Mesothelial cell of epicardium (in vitro differentiated cells): ENCODE results near the gene GIPC2. TPM values are rescaled to one million over a fixed set of nuclear protein-coding genes. Genes with fewer than 3 reads are reported as not detected.

Experiments used
- DNase-seq, 2 experiments: peaks; one replicate each; pipeline ENCODE4 v3.0.0; 2021; ENCODE audit warnings: low spot score in 2 of 2; ENCODE audit not compliant: unreplicated experiment in 2 of 2
- H3K27ac Mint-ChIP-seq: 2 replicates; pipeline ENCODE4 v1.8.0; 2021; ENCODE audit warnings: mixed read lengths
- H3K27me3 Mint-ChIP-seq: 2 replicates; pipeline ENCODE4 v1.8.0; 2021; ENCODE audit warnings: low read depth, mixed read lengths
- H3K36me3 Mint-ChIP-seq: 2 replicates; pipeline ENCODE4 v1.8.0; 2021; ENCODE audit warnings: mixed read lengths
- H3K4me1 Mint-ChIP-seq: 2 replicates; pipeline ENCODE4 v1.8.0; 2021; ENCODE audit warnings: mixed read lengths
- H3K4me3 Mint-ChIP-seq: 2 replicates; pipeline ENCODE4 v1.8.0; 2021; ENCODE audit warnings: mild to moderate bottlenecking, moderate library complexity, mixed read lengths
- H3K9me3 Mint-ChIP-seq: 2 replicates; pipeline ENCODE4 v1.8.0; 2021; ENCODE audit warnings: mixed read lengths
- total RNA-seq: library from RNA; stranded (reverse); gene quantifications from 3 replicates; pipeline ENCODE4 v1.2.1, GENCODE V29; 2021
- TF ChIP-seq, protein P1 (sequence below): fragments of 200-600 bp; sonication (generic); IDR thresholded peaks from one replicate; pipeline ENCODE4 v1.5.0; 2021; ENCODE audit warnings: antibody characterized with exemption; ENCODE audit not compliant: unreplicated experiment

Gene GIPC2
- total RNA-seq, 1 donor from 2014 or later = 0.20 TPM

DNA sequence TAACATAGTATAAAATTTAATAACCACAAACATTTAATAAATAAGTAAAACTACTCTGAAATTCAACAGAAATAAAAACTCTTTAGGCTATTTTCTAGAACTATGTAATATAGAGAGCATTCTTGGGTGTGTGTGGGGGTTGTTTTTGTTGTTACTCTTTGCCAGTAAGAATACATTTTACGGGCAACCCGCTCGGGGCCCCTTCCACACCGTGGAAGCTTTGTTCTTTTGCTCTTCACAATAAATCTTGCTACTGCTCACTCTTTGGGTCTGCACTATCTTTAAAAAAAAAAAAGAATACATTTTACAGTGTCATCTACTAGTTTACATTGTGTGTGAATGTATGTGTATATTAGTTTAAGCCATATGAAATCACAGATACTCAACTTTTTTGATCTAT, 16.0 kb upstream of the GIPC2 start:
- TF ChIP-seq, protein P1, sequence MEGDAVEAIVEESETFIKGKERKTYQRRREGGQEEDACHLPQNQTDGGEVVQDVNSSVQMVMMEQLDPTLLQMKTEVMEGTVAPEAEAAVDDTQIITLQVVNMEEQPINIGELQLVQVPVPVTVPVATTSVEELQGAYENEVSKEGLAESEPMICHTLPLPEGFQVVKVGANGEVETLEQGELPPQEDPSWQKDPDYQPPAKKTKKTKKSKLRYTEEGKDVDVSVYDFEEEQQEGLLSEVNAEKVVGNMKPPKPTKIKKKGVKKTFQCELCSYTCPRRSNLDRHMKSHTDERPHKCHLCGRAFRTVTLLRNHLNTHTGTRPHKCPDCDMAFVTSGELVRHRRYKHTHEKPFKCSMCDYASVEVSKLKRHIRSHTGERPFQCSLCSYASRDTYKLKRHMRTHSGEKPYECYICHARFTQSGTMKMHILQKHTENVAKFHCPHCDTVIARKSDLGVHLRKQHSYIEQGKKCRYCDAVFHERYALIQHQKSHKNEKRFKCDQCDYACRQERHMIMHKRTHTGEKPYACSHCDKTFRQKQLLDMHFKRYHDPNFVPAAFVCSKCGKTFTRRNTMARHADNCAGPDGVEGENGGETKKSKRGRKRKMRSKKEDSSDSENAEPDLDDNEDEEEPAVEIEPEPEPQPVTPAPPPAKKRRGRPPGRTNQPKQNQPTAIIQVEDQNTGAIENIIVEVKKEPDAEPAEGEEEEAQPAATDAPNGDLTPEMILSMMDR = no peak
- peaks cover 2% of the 10 kb centered on the region for H3K4me1 Mint-ChIP-seq
- H3K9me3 Mint-ChIP-seq = peaks cover 4% of the 10 kb centered on the region
- H3K36me3 Mint-ChIP-seq = no peaks in the 10 kb centered on the region
- DNase-seq = no peak
- H3K27me3 Mint-ChIP-seq = no peaks in the 10 kb centered on the region
- no peak overlapping the region for H3K4me3 Mint-ChIP-seq
- H3K27ac Mint-ChIP-seq = no peak overlapping the region

DNA sequence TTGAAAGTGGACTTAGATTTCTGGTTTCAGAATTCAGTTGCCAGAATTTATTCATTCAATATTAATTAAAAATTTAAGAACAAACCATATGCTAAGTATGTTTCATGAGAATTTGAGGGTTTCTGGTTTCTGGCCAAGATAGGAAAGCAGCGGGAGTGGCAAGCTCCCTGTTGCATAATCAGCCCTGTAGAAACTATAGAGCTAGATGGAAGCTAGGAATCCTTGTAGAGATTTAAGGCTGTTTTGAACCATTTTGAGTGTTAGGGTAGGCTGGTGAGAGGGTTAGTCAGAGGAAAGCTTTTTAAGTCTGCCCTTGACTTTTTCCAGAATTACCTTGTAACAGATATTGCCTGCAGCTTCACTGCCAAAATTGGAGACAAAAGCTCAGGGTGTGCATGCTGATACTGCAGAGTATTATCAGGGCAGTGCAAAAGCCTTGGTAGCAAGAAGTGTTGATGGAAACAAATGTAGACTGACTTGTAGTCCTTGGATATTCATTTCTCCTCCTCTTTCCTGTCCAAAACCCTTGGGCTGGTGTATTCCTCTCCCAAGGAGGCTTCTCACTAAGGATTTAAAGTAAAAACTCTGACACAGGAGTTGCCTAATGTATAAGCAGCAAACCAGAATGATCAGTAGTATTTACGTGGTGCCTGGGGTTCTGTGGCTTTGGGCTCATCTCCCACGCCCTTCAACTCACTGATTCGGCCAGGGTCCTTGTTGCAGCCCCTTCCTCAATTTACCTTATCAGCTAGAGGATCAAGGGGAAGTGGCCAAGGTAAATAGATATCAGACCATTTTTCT, 12.6 kb upstream of the GIPC2 start:
- H3K9me3 Mint-ChIP-seq = no peaks in the 10 kb centered on the region
- TF ChIP-seq, protein P1 = no peak
- H3K27ac Mint-ChIP-seq = no peak overlapping the region
- H3K27me3 Mint-ChIP-seq = peaks cover 3% of the 10 kb centered on the region
- H3K4me1 Mint-ChIP-seq = peaks cover 2% of the 10 kb centered on the region
- DNase-seq = no peak
- H3K36me3 Mint-ChIP-seq = no peaks in the 10 kb centered on the region
- no peak overlapping the region for H3K4me3 Mint-ChIP-seq

DNA sequence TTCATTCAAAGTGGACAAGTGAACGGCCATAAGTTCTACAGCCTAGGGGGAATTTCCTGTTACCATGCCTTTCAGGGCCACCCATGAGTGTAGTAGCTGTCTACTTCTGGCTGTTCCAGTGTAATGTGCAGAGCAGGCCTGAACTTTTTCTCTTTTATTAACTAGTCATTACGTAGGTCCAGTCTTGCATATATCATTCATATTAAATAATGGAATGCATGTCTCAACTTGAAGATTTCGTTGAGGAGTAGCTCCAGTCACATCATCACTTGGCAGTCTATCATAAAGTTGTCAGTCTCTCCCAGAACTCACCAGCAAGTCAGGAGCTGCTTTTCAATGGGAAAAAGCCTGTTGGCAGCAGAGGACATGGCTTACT, 12.0 kb upstream of the GIPC2 start:
- TF ChIP-seq, protein P1 = no peak
- peaks cover 2% of the 10 kb centered on the region for H3K4me1 Mint-ChIP-seq
- no peaks in the 10 kb centered on the region for H3K9me3 Mint-ChIP-seq
- peaks cover 3% of the 10 kb centered on the region for H3K27me3 Mint-ChIP-seq
- H3K4me3 Mint-ChIP-seq = no peak overlapping the region
- no peak overlapping the region for H3K27ac Mint-ChIP-seq
- no peaks in the 10 kb centered on the region for H3K36me3 Mint-ChIP-seq
- no peak for DNase-seq

DNA sequence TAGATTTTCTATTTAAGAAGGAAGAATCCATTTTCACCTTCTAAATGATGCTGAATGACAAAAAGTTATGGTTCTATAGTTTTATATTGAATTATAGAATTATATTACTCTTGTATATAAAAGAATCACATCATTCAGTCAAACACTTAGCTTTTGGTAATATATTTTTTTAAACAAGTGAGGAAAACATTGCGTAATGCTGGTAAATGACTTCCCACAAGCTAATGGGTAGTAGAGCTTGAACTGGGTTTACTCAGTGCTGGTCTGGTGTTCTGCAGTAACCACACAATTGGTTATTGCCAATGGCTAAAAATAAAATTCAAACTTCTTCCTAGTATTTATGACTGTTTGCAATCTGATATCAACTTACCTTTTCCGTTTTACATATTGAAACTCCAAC, 10.6 kb upstream of the GIPC2 start:
- H3K27ac Mint-ChIP-seq = no peak overlapping the region
- H3K4me3 Mint-ChIP-seq = no peak overlapping the region
- H3K27me3 Mint-ChIP-seq = peaks cover 7% of the 10 kb centered on the region
- H3K36me3 Mint-ChIP-seq = no peaks in the 10 kb centered on the region
- no peaks in the 10 kb centered on the region for H3K9me3 Mint-ChIP-seq
- H3K4me1 Mint-ChIP-seq = peaks cover 2% of the 10 kb centered on the region
- no peak for DNase-seq
- TF ChIP-seq, protein P1 = no peak

DNA sequence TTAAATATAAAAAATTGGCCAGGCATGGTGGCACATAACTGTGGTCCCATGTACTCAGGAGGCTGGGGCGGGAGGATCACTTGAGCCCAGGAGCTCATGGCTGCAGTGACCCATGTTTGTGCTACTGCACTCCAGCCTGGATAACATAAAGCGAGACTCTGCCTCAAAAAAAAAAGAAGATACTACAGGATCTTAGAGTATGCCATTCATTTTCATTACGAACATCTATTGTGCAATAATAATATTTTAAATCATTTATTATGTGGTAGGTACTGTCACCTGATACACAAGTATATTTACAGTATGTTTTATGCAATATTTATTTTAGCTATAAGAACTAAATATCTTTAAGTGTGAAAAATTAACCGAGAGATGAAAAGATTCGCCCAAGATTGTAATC, 9.3 kb upstream of the GIPC2 start:
- H3K4me3 Mint-ChIP-seq = no peak overlapping the region
- H3K9me3 Mint-ChIP-seq = no peaks in the 10 kb centered on the region
- DNase-seq = no peak
- H3K27ac Mint-ChIP-seq = no peak overlapping the region
- peaks cover 15% of the 10 kb centered on the region for H3K27me3 Mint-ChIP-seq
- no peaks in the 10 kb centered on the region for H3K36me3 Mint-ChIP-seq
- TF ChIP-seq, protein P1 = no peak
- peaks cover 2% of the 10 kb centered on the region for H3K4me1 Mint-ChIP-seq
